K562 (cell line): ENCODE measurements around the gene FUCA1. TPM values are rescaled to one million over a fixed set of nuclear protein-coding genes. Genes with fewer than 3 reads are reported as not detected.

Source experiments
- AFF1 ChIP-seq, 2 experiments: fragments of 450-650 bp; IDR thresholded peaks; 2 replicates each; pipeline ENCODE4 v1.6.1; 2018; ENCODE audit warnings: mild to moderate bottlenecking in 2 of 2, low read depth in 1 of 2; ENCODE audit not compliant: partially characterized antibody in 2 of 2
- E2F3 ChIP-seq: fragments of 250-450 bp; sonication (Bioruptor Pico); IDR thresholded peaks from 2 replicates; pipeline ENCODE4 v1.4.0; 2020; ENCODE audit warnings: mild to moderate bottlenecking
- ETS1 ChIP-seq: conservative IDR thresholded peaks from 2 replicates; pipeline ENCODE4 v1.6.1; 2011; ENCODE audit warnings: low read depth, mild to moderate bottlenecking, low read length; ENCODE audit not compliant: control insufficient read depth
- FOXM1 ChIP-seq, 2 experiments: fragments of 450-650 bp in 1 of 2; sonication (generic) in 1 of 2; formaldehyde crosslinking in 1 of 2; IDR thresholded peaks; 2 replicates each; pipeline versions ENCODE4 v1.6.1 to v1.9.0; 2017 to 2022; ENCODE audit warnings: low read depth in 2 of 2, mild to moderate bottlenecking in 2 of 2, missing genetic modification reagents in 1 of 2, moderate library complexity in 1 of 2
- KDM4B ChIP-seq, 2 experiments: fragments of 450-650 bp in 1 of 2; sonication (generic) in 1 of 2; IDR thresholded peaks; 2 replicates each; pipeline ENCODE4 v1.6.1; 2016 to 2017; ENCODE audit warnings: borderline replicate concordance in 2 of 2, antibody characterized with exemption in 1 of 2, low read depth in 1 of 2, mild to moderate bottlenecking in 1 of 2
- ZBTB17 ChIP-seq: fragments of 450-650 bp; formaldehyde crosslinking; IDR thresholded peaks from 2 replicates; pipeline ENCODE4 v1.4.0; 2020; ENCODE audit warnings: mild to moderate bottlenecking
- ZNF584 ChIP-seq: fragments of 200-800 bp; sonication (Bioruptor generic); IDR thresholded peaks from 2 replicates; pipeline ENCODE4 v1.6.1; 2016; ENCODE audit warnings: low read depth, mild to moderate bottlenecking, missing genetic modification characterization, missing compliant biosample characterization
- ZNF780A ChIP-seq: fragments of 250-450 bp; sonication (Bioruptor Pico); IDR thresholded peaks from 2 replicates; pipeline ENCODE4 v1.5.0; 2021; ENCODE audit warnings: mild to moderate bottlenecking
- polyA plus RNA-seq, 8 experiments: library from polyadenylated mRNA; depleted of rRNA in 4 of 8; stranded (reverse) in 5 of 8; unstranded in 3 of 8; fragments of >200 nt; fragmentation: Nextera tagmentation in 2 of 8; fragmentation: Illumina TruSeq in 1 of 8; extraction: Ambion mirVana in 2 of 8; extraction: Trizol in 1 of 8; gene quantifications; 2 replicates each; pipeline versions ENCODE4 v1.2.1 to v1.2.3, GENCODE V29; 2011 to 2014; ENCODE audit warnings: inconsistent platforms in 1 of 8, missing spikeins in 1 of 8
- total RNA-seq, 7 experiments: library from RNA; depleted of rRNA in 6 of 7; stranded (reverse); fragments of >200 nt in 6 of 7; fragmentation: Illumina TruSeq in 2 of 7; extraction: Trizol in 2 of 7; gene quantifications; 2 replicates each; pipeline versions ENCODE4 v1.2.1 to v1.2.3, GENCODE V29; 2011 to 2021; ENCODE audit warnings: low replicate concordance in 1 of 7

FUCA1 gene
- total and polyA plus RNA-seq, 9 of the 15 experiments (the other 6 are each of a cell fraction or from before 2014, with no cell fraction given) = 7.0 to 20.5 (median 13.5) TPM

- TF ChIP-seq ETS1 = no peak
- no peak for TF ChIP-seq AFF1 (IDR thresholded peaks at IDR 0.05; ENCODE audit: low read depth in 1 of 2, partially characterized antibody in 2 of 2)
- TF ChIP-seq ZNF780A (CRISPR knock-in tag) = no peak
- TF ChIP-seq KDM4B (IDR thresholded peaks at IDR 0.05; ENCODE audit: borderline replicate concordance in 2 of 2, low read depth in 1 of 2) = no peak
- no peak for TF ChIP-seq ZBTB17
- TF ChIP-seq FOXM1 (IDR thresholded peaks at IDR 0.05; ENCODE audit: low read depth) = no peak
- no peak for TF ChIP-seq FOXM1 (CRISPR knock-in tag; IDR thresholded peaks at IDR 0.05; ENCODE audit: low read depth)
- 0 out of 2 replicates have a peak, but pooled peaks have one; percentile 42 for TF ChIP-seq E2F3 (CRISPR knock-in tag)
- no peak for TF ChIP-seq ZNF584 (CRISPR knock-in tag)
Observed at GRCh38 chr1:23838401-23838866, 29.7 kb downstream of the FUCA1 start (continued).
